PC-9 (cell line): Measurements from ENCODE around the gene MAN1A1. TPM values are rescaled to one million over a fixed set of nuclear protein-coding genes. Genes with fewer than 3 reads are reported as not detected.
A peak's percentile ranks its signal among the peaks of the same experiment; 100 is the strongest.

Source experiments
- BruUV-seq: library from RNA; stranded (reverse); fragments of 400-500 nt; replicated peaks from 2 replicates; lab custom pipeline; 2021; lab: Mats Ljungman, UMichigan
- CTCF ChIA-PET: fragments of 300-600 bp; sonication (Branson Sonifier 250); formaldehyde crosslinking; loops from one replicate; lab custom pipeline; 2022; ENCODE audit warnings: antibody characterized with exemption; lab: Charles Lee
- POLR2A ChIA-PET: fragments of 300-600 bp; sonication (Branson Sonifier 250); formaldehyde crosslinking; loops from one replicate; lab custom pipeline; 2022; ENCODE audit warnings: antibody characterized with exemption; ENCODE audit not compliant: unreplicated experiment; lab: Charles Lee
- DNase-seq, 2 experiments: peaks; one replicate each; pipeline versions ENCODE4 v3.0.0 to v3.0.0-alpha.2; 2015 to 2022; ENCODE audit warnings: mixed read lengths in 1 of 2
- H2AFZ ChIP-seq: fragments of 200-600 bp; sonication (generic); 2 replicates; pipeline ENCODE4 v1.8.1; 2017; ENCODE audit warnings: antibody characterized with exemption
- H3F3A ChIP-seq: fragments of 200-600 bp; sonication (generic); 2 replicates; pipeline ENCODE4 v1.8.1; 2017; ENCODE audit warnings: antibody characterized with exemption, mild to moderate bottlenecking, low read depth; ENCODE audit not compliant: insufficient read depth
- H3K27ac ChIP-seq: fragments of 200-600 bp; sonication (generic); 2 replicates; pipeline ENCODE4 v1.6.1; 2016; ENCODE audit warnings: mixed run types
- H3K27me3 ChIP-seq: fragments of 200-600 bp; sonication (generic); 2 replicates; pipeline ENCODE4 v1.6.1; 2016; ENCODE audit warnings: low read depth, mixed run types; ENCODE audit not compliant: insufficient read depth
- H3K36me3 ChIP-seq: fragments of 200-600 bp; sonication (generic); 2 replicates; pipeline ENCODE4 v1.6.1; 2016; ENCODE audit warnings: low read depth, mixed run types
- H3K4me1 ChIP-seq: fragments of 200-600 bp; sonication (generic); replicated peaks from 2 replicates; pipeline ENCODE4 v1.6.1; 2016; ENCODE audit warnings: mixed run types; ENCODE audit not compliant: insufficient read depth
- H3K4me2 ChIP-seq: fragments of 200-600 bp; sonication (generic); 2 replicates; pipeline ENCODE4 v1.6.1; 2017; ENCODE audit warnings: mixed run types
- H3K4me3 ChIP-seq: fragments of 200-600 bp; sonication (generic); 2 replicates; pipeline ENCODE4 v1.6.1; 2016; ENCODE audit warnings: mixed run types
- H3K79me2 ChIP-seq: fragments of 200-600 bp; sonication (generic); 2 replicates; pipeline ENCODE4 v1.6.1; 2017; ENCODE audit warnings: low read depth, mixed run types
- H3K9me2 ChIP-seq: fragments of 200-600 bp; sonication (generic); 2 replicates; pipeline ENCODE4 v1.8.1; 2017; ENCODE audit warnings: mild to moderate bottlenecking; ENCODE audit not compliant: insufficient read depth
- H3K9me3 ChIP-seq: fragments of 200-600 bp; sonication (generic); 2 replicates; pipeline ENCODE4 v1.8.1; 2016; ENCODE audit warnings: low read depth; ENCODE audit not compliant: insufficient read depth
- H4K20me1 ChIP-seq: fragments of 200-600 bp; sonication (generic); 2 replicates; pipeline ENCODE4 v1.8.1; 2017; ENCODE audit not compliant: insufficient read depth
- CTCF ChIP-seq: fragments of 200-600 bp; sonication (generic); conservative IDR thresholded peaks from 2 replicates; pipeline ENCODE4 v1.6.1; 2017; ENCODE audit warnings: mixed run types, antibody characterized with exemption, mild to moderate bottlenecking, moderate library complexity
- EZH2 ChIP-seq: fragments of 200-600 bp; sonication (generic); IDR thresholded peaks from 2 replicates; pipeline ENCODE4 v1.8.0; 2017; ENCODE audit warnings: antibody characterized with exemption, low read depth
- intact Hi-C: fragments of 100-400 bp; cut with micrococcal nuclease; formaldehyde crosslinking; loops from one replicate; pipeline ENCODE4 v1.10.0; 2022; ENCODE audit not compliant: unreplicated experiment
- total RNA-seq: library from RNA; stranded (reverse); gene quantifications from 2 replicates; pipeline ENCODE4 v1.2.3, GENCODE V29; 2021

MAN1A1 gene
- total RNA-seq, 1 experiment from 2014 or later, result 13.4 TPM

GRCh38 chr6:119334535-119335264 is 14.9 kb downstream of the MAN1A1 start:
- no peak for DNase-seq
- ChIA-PET POLR2A (no interaction called here), CTCF (no interaction called here)
- H3K79me2 ChIP-seq, result no peaks in the 10 kb centered on the region
- peaks cover 5% of the 10 kb centered on the region; the same call in 1 of the 2 replicates for H4K20me1 ChIP-seq
- H3K27ac ChIP-seq, result no peak overlapping the region
- H3K4me1 ChIP-seq, result no peaks in the 10 kb centered on the region
- H3K27me3 ChIP-seq, result no peaks in the 10 kb centered on the region
- no peak overlapping the region for H3K4me3 ChIP-seq
- H3K4me2 ChIP-seq, result no peak overlapping the region
- H3K9me3 ChIP-seq, result no peaks in the 10 kb centered on the region
- TF ChIP-seq EZH2 (no peak), CTCF (no peak)
- no peak overlapping the region for H2AFZ ChIP-seq
- no peaks in the 10 kb centered on the region for H3F3A ChIP-seq
- BruUV-seq, result no TSS peak
- no peaks in the 10 kb centered on the region for H3K9me2 ChIP-seq
- intact Hi-C loops, result loop anchor here (5.0 kb wide), 2 partner anchors 1043 to 1493 kb away; no protein-coding TSS in a partner anchor
- H3K36me3 ChIP-seq, result no peaks in the 10 kb centered on the region

DNA sequence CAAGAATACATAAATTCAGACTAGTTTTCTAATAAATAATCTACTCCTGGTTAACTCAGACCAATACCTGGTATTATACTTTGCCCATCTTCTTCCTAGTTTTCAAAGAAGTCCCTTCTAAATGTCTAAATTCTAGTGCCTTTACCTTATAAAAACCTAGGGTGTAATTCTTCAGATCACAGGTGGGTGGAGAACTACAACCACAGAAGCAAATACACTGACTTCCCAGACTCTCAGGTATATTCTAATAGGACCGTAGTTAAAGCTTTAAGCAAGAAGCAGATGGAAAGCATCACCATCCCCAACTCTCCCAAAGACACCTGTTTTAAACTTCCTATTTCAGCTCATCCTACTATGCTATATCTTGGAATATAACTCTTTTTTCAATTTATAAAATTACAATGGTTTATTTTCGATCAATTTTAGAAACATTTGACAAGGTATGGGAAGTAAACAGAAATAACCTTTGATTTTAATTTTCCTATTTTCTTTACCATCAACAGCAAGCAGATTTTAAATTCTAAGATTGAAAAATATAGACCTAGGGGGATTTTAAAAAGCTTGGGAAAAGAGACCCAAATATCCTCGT is 15.8 kb downstream of the MAN1A1 start:
- Histone ChIP-seq H3K9me3 (no peaks in the 10 kb centered on the region), H3K4me3 (no peak overlapping the region), H3K9me2 (no peaks in the 10 kb centered on the region), H3K4me1 (no peaks in the 10 kb centered on the region), H3K4me2 (no peak overlapping the region), H3K79me2 (no peaks in the 10 kb centered on the region), H3K36me3 (no peaks in the 10 kb centered on the region), H3F3A (no peaks in the 10 kb centered on the region), H3K27me3 (no peaks in the 10 kb centered on the region), H3K27ac (no peak overlapping the region), H2AFZ (no peak overlapping the region), H4K20me1 (peaks cover 5% of the 10 kb centered on the region; the same call in 1 of the 2 replicates)
- intact Hi-C loops, result loop anchor here (5.0 kb wide), 1 partner anchor 1494 kb away; no protein-coding TSS in a partner anchor
- CTCF ChIA-PET, result interaction anchor here (0.5 kb wide), 1 partner anchor 854 kb away, joined by 3 read pairs; no protein-coding TSS in a partner anchor
- TF ChIP-seq CTCF, result peak; percentile 93
- TF ChIP-seq EZH2, result no peak
- POLR2A ChIA-PET, result no interaction called here
- DNase-seq, result no peak
- no TSS peak for BruUV-seq

GRCh38 chr6:119333063-119333609 is 16.4 kb downstream of the MAN1A1 start:
- peaks cover 5% of the 10 kb centered on the region; the same call in 1 of the 2 replicates for H4K20me1 ChIP-seq
- no peak for TF ChIP-seq EZH2
- TF ChIP-seq CTCF, result no peak
- no peak overlapping the region for H3K27ac ChIP-seq
- H3F3A ChIP-seq, result no peaks in the 10 kb centered on the region
- ChIA-PET POLR2A (no interaction called here), CTCF (interaction anchor here (0.7 kb wide), 1 partner anchor 1978 kb away, joined by 3 read pairs; no protein-coding TSS in a partner anchor)
- no peaks in the 10 kb centered on the region for H3K27me3 ChIP-seq
- H3K9me2 ChIP-seq, result no peaks in the 10 kb centered on the region
- BruUV-seq, result no TSS peak
- H3K36me3 ChIP-seq, result no peaks in the 10 kb centered on the region
- H3K79me2 ChIP-seq, result no peaks in the 10 kb centered on the region
- H2AFZ ChIP-seq, result no peak overlapping the region
- DNase-seq, result no peak
- no peaks in the 10 kb centered on the region for H3K9me3 ChIP-seq
- intact Hi-C loops, result loop anchor here (5.0 kb wide), 1 partner anchor 1494 kb away; no protein-coding TSS in a partner anchor
- H3K4me2 ChIP-seq, result no peak overlapping the region
- H3K4me1 ChIP-seq, result no peaks in the 10 kb centered on the region
- H3K4me3 ChIP-seq, result no peak overlapping the region
